ENCODE results near the gene LRCH1.

- TF ChIP-seq POLR2A (IDR thresholded peaks at IDR 0.05) (no peak), CTCF (IDR thresholded peaks at IDR 0.05) (no peak)
Observed at GRCh38 chr13:46587807-46588418, 34.9 kb downstream of the LRCH1 start.
